Stimulated activated naive B cell treated with anti-CD40 and anti-IgM and Interleukin-4, amounts not matched to agents 10 μg/mL and 1 μg/mL and 100 μg/mL, for 72 hours (primary cell): ENCODE results near the gene TTC9C.

Experiments
- ATAC-seq, 2 donors: fragments of 150-1000 bp; cut with Tn5 transposase; replicated peaks; 2 replicates each; pipeline ENCODE4 v1.10.0; 2021; ENCODE audit warnings: moderate library complexity in 1 of 2
- DNase-seq: peaks from one replicate; pipeline ENCODE4 v3.0.0; 2021
- H3K27ac Mint-ChIP-seq: one replicate; pipeline ENCODE4 v1.8.0; 2022; ENCODE audit warnings: mild to moderate bottlenecking, mixed read lengths
- H3K27me3 Mint-ChIP-seq, 2 donors: one replicate each; pipeline ENCODE4 v1.8.0; 2022; ENCODE audit warnings: mixed read lengths in 2 of 2
- H3K36me3 Mint-ChIP-seq, 2 donors: one replicate each; pipeline ENCODE4 v1.8.0; 2022; ENCODE audit warnings: mixed read lengths in 2 of 2, mild to moderate bottlenecking in 1 of 2
- H3K4me1 Mint-ChIP-seq, 2 donors: one replicate each; pipeline ENCODE4 v1.8.0; 2022; ENCODE audit warnings: mixed read lengths in 2 of 2, mild to moderate bottlenecking in 1 of 2
- H3K4me3 Mint-ChIP-seq, 2 donors: one replicate each; pipeline ENCODE4 v1.8.0; 2022; ENCODE audit warnings: mild to moderate bottlenecking in 2 of 2, mixed read lengths in 2 of 2, moderate library complexity in 1 of 2
- H3K9me3 Mint-ChIP-seq, 2 donors: one replicate each; pipeline ENCODE4 v1.8.0; 2022; ENCODE audit warnings: mixed read lengths in 2 of 2, mild to moderate bottlenecking in 1 of 2

Gene TTC9C

DNA sequence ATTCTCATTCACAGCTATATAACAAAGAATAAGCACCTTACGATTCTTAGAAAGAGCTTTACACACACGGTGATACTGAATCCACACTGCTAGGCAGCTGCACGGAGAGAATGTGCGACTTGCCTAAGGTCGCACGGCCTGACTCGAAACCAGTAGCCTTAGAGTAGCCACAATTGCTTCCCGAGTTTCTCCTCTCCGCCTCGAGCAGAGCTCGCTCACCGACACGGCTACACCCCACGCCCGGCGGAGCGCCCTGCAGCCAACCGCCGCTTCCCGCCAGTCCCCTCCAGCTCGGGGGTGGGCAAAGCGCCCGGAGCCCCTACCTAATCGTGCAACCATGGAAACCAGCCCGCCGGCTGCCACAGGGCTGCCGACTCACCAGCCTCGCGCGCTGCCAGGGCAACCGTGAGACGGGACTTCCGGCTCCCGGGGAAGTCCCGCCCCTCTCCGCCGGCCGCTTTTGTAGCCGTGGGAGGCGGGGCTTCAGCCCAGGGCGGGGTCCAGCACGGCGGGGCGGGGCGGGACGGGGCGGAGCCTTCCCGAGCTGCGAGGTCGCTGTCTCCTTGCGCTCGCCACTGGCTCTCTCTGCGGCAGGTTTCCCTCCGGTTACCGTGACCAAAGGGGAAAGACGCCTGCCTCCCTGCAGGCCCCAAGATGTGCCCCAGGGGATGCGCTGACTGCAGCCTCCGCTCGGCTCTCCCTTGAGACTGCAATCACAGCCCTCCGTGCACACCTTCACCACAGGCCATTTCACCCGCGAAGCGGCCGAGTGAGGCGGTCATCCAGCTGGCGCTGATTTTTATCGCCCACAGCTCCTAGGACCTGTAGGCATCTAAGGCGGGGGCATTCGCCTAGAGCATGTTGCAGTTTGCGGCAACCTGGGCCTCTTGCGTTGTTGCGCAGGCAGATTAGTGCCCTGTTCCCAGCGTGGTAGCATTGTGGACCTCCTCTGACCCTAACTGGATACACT lies 22.1 kb upstream of the TTC9C start:
- peaks cover 0 to 1% of the 10 kb centered on the region in 2 donors for H3K9me3 Mint-ChIP-seq
- peaks cover 35 to 43% of the 10 kb centered on the region in 2 donors for H3K36me3 Mint-ChIP-seq
- H3K27me3 Mint-ChIP-seq = no peaks in the 10 kb centered on the region
- peak overlapping the region; percentile 97 for H3K27ac Mint-ChIP-seq
- peak overlapping the region; percentile 95 to 99 for H3K4me3 Mint-ChIP-seq
- H3K4me1 Mint-ChIP-seq = peaks cover 36 to 58% of the 10 kb centered on the region in 2 donors
- ATAC-seq (peak; percentile 71 to 78), DNase-seq (peak; percentile 84)

DNA sequence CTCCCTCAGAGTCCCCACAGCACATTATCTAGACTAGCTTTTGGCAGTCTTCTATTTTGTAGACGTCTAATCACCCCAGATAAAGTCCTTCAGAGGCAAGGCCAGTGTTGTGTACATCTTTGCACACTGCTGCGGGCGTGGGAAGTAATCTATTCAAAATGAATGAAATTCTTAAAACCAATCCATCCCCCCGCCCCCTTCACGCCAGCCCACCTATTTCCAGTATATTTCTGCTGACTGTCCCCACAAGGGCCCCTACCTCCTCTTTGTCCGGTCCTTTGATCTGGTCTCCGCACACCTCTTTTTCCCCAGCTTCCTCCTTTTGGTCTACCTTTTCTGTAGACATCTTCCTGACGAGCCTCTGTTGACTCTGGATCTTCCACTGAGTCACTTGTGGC lies 21.4 kb upstream of the TTC9C start:
- H3K4me1 Mint-ChIP-seq = peaks cover 36 to 58% of the 10 kb centered on the region in 2 donors
- ATAC-seq = no peak
- H3K27ac Mint-ChIP-seq = peak overlapping the region; percentile 37
- peaks cover 34 to 45% of the 10 kb centered on the region in 2 donors for H3K36me3 Mint-ChIP-seq
- H3K27me3 Mint-ChIP-seq = no peaks in the 10 kb centered on the region
- H3K4me3 Mint-ChIP-seq = peak overlapping the region; percentile 95 to 99
- no peak for DNase-seq
- H3K9me3 Mint-ChIP-seq = peaks cover 0 to 1% of the 10 kb centered on the region in 2 donors

- DNase-seq (no peak), ATAC-seq (no peak)
- Mint-ChIP-seq H3K36me3 (peaks cover 32 to 43% of the 10 kb centered on the region in 2 donors), H3K4me1 (peaks cover 39 to 63% of the 10 kb centered on the region in 2 donors), H3K27ac (peak within 1 kb of the TSS; percentile 95), H3K9me3 (peaks cover 0 to 1% of the 10 kb centered on the region in 2 donors), H3K4me3 (peak within 1 kb of the TSS; percentile 95 to 99), H3K27me3 (no peaks in the 10 kb centered on the region)
These were observed 20.9 kb upstream of the TTC9C start, which contains the start of the genes BSCL2 and GNG3 for GRCh38 chr11:62707277-62707861. TSS of gene BSCL2 (minus strand) at chr11:62707424. CDS start at chr11:62707195, 229 bp downstream. TSS of gene GNG3 (plus strand) at chr11:62707676. CDS start at chr11:62708296, 620 bp downstream.

DNA sequence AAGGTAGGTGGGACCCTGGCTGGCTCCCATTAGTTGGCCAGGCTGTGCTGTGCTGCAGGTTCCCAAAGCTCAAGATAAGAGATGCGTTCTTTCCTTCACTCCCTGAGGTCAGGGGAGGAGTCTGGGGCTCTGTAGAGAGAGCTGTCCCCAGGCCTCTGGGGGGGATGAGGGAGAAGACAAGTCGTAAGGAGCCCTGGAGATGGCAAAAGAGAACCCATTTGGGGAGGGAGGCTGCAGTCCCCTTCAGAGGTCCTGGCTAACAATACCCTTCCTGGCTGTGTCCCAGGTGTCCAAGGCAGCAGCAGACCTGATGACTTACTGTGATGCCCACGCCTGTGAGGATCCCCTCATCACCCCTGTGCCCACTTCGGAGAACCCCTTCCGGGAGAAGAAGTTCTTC lies 19.9 kb upstream of the TTC9C start:
- Mint-ChIP-seq H3K4me1 (peaks cover 43 to 73% of the 10 kb centered on the region in 2 donors), H3K9me3 (peaks cover 0 to 1% of the 10 kb centered on the region in 2 donors), H3K4me3 (peak overlapping the region; percentile 90 to 92), H3K36me3 (peaks cover 29 to 50% of the 10 kb centered on the region in 2 donors), H3K27ac (peak overlapping the region; percentile 95), H3K27me3 (no peaks in the 10 kb centered on the region)
- DNase-seq (no peak), ATAC-seq (no peak)

DNA sequence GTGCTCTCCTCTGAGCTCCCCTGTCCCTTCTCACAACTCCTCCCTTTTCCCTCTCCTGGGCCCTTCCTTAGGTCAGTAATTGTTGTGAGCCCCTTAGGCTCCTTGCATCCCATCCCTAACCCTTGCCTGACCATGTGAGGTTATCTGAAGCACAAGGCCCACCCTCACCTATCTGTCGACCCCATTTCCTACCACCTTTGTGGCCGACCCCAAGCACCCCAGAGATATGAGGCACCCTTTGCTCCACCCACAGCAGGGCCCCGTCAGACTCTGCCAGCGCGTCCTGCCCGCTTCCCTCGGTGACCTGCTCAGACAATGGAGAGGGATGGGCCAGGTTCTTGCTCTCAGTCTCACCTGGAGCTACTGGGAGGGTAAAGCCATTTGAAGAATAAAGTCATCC lies 19.5 kb upstream of the TTC9C start:
- Mint-ChIP-seq H3K4me1 (peaks cover 47 to 77% of the 10 kb centered on the region in 2 donors), H3K9me3 (peaks cover 0 to 1% of the 10 kb centered on the region in 2 donors)
- ATAC-seq = peak; percentile 20 to 25

DNA sequence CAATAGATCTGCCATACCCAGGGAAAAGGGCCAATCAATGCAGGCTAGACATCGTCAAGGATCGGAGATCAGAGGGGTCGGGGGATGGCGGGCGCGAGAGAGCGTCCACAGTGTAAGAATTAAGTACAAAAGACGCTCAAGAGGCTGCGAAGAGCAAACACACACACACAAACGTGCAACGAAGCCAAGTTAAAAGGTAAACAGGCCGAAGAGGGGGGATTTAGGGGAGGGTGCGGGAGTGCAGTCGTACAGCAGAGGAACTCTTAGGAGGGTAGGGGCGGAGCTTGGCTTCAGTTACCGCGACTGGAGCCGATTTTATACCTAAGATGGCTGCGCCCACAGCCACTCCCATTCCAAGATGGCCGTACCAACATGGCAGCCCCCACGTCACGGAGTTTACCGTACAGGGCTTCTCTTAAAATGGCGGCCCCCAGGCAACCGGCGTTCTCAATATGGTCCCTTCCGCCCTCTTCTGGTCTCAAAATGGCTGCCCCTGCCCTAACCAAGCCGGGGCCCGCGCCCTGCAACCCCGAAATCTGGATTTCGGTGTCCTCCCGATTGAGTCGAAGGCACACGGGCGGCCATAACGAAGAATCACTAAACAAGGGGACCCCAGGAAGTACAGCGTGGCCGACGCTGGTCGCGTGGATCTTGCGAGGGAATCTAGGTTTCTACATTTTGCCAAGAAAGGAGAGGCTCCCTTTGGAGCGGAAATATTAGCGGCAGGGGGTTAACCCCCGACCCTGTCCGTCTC lies 18.9 kb upstream of the TTC9C start:
- H3K27me3 Mint-ChIP-seq = no peaks in the 10 kb centered on the region
- H3K4me1 Mint-ChIP-seq = peaks cover 51 to 81% of the 10 kb centered on the region in 2 donors
- DNase-seq (peak; percentile 93), ATAC-seq (peak; percentile 78 to 82)
- H3K9me3 Mint-ChIP-seq = peaks cover 0 to 1% of the 10 kb centered on the region in 2 donors
- H3K36me3 Mint-ChIP-seq = peaks cover 33 to 58% of the 10 kb centered on the region in 2 donors
- H3K27ac Mint-ChIP-seq = peak overlapping the region; percentile 95
- peak overlapping the region; percentile 90 to 92 for H3K4me3 Mint-ChIP-seq

More for the DNA sequence above, 19.5 kb upstream of the TTC9C start:
- DNase-seq = peak; percentile 34
- H3K36me3 Mint-ChIP-seq = peaks cover 29 to 54% of the 10 kb centered on the region in 2 donors
- no peaks in the 10 kb centered on the region for H3K27me3 Mint-ChIP-seq
- H3K27ac Mint-ChIP-seq = peak overlapping the region; percentile 95
- H3K4me3 Mint-ChIP-seq = peak overlapping the region; percentile 90 to 92

GRCh38 chr11:62710001-62710345 lies 18.3 kb upstream of the TTC9C start:
- DNase-seq (no peak), ATAC-seq (no peak)
- peaks cover 0 to 1% of the 10 kb centered on the region in 2 donors for H3K9me3 Mint-ChIP-seq
- no peaks in the 10 kb centered on the region for H3K27me3 Mint-ChIP-seq
- peak overlapping the region; percentile 90 to 92 for H3K4me3 Mint-ChIP-seq
- peaks cover 33 to 63% of the 10 kb centered on the region in 2 donors for H3K36me3 Mint-ChIP-seq
- H3K4me1 Mint-ChIP-seq = peaks cover 53 to 84% of the 10 kb centered on the region in 2 donors
- H3K27ac Mint-ChIP-seq = peak overlapping the region; percentile 95

GRCh38 chr11:62712276-62712812 lies 15.9 kb upstream of the TTC9C start:
- Mint-ChIP-seq H3K36me3 (peaks cover 43 to 73% of the 10 kb centered on the region in 2 donors), H3K27me3 (no peaks in the 10 kb centered on the region), H3K9me3 (no peaks in the 10 kb centered on the region), H3K4me3 (peak overlapping the region; percentile 0 to 25), H3K4me1 (peaks cover 42 to 70% of the 10 kb centered on the region in 2 donors), H3K27ac (peak overlapping the region; percentile 81)
- no peak for ATAC-seq
- DNase-seq = no peak

GRCh38 chr11:62712861-62713260 lies 15.4 kb upstream of the TTC9C start:
- peak overlapping the region; percentile 67 for H3K27ac Mint-ChIP-seq

DNA sequence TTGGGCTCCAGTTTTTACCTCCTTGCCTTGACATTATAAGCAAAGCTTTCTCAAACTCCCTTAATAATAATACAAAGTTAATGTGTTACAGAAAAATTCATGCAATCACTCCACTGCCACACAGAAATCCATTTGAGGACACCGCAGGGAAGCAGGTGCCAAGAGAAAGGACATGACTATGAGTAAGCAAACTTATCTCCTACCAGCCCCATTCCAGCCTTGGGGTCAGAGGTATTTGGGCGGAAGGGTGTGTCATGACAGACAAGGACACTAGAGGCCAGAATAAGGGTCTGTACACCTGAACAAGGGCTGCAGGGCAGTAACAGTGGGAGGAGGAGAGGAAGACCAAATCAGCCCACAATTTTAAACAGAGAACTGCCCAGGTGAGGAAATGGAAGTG lies 14.9 kb upstream of the TTC9C start:
- ATAC-seq (no peak), DNase-seq (no peak)
- H3K4me3 Mint-ChIP-seq = peak overlapping the region in 1 of 2 donors; percentile 40
- H3K9me3 Mint-ChIP-seq = no peaks in the 10 kb centered on the region
- H3K27me3 Mint-ChIP-seq = no peaks in the 10 kb centered on the region
- peaks cover 34 to 60% of the 10 kb centered on the region in 2 donors for H3K4me1 Mint-ChIP-seq
- peaks cover 49 to 77% of the 10 kb centered on the region in 2 donors for H3K36me3 Mint-ChIP-seq
- H3K27ac Mint-ChIP-seq = peak overlapping the region; percentile 3

More at GRCh38 chr11:62712861-62713260, 15.4 kb upstream of the TTC9C start:
- H3K4me1 Mint-ChIP-seq = peaks cover 38 to 65% of the 10 kb centered on the region in 2 donors
- H3K27me3 Mint-ChIP-seq = no peaks in the 10 kb centered on the region
- ATAC-seq (no peak), DNase-seq (no peak)
- H3K9me3 Mint-ChIP-seq = no peaks in the 10 kb centered on the region
- peak overlapping the region; percentile 6 to 25 for H3K4me3 Mint-ChIP-seq
- H3K36me3 Mint-ChIP-seq = peaks cover 44 to 75% of the 10 kb centered on the region in 2 donors

GRCh38 chr11:62715150-62716130 lies 12.8 kb upstream of the TTC9C start:
- peak overlapping the region; percentile 65 for H3K27ac Mint-ChIP-seq
- no peak overlapping the region for H3K4me3 Mint-ChIP-seq
- no peaks in the 10 kb centered on the region for H3K27me3 Mint-ChIP-seq
- no peaks in the 10 kb centered on the region for H3K9me3 Mint-ChIP-seq
- H3K4me1 Mint-ChIP-seq = peaks cover 25 to 39% of the 10 kb centered on the region in 2 donors
- no peak for ATAC-seq
- H3K36me3 Mint-ChIP-seq = peaks cover 50 to 74% of the 10 kb centered on the region in 2 donors
- DNase-seq = no peak

GRCh38 chr11:62716206-62716605 lies 12.1 kb upstream of the TTC9C start:
- peaks cover 25 to 34% of the 10 kb centered on the region in 2 donors for H3K4me1 Mint-ChIP-seq
- DNase-seq (no peak), ATAC-seq (no peak)
- no peaks in the 10 kb centered on the region for H3K27me3 Mint-ChIP-seq
- H3K27ac Mint-ChIP-seq = no peak overlapping the region
- no peak overlapping the region for H3K4me3 Mint-ChIP-seq
- no peaks in the 10 kb centered on the region for H3K9me3 Mint-ChIP-seq
- peaks cover 45 to 74% of the 10 kb centered on the region in 2 donors for H3K36me3 Mint-ChIP-seq
